HCT116 (cell line): ENCODE data around the gene NR2F6.

ENCODE experiments used
- CEBPB ChIP-seq: IDR thresholded peaks from 2 replicates; pipeline ENCODE4 v1.6.1; 2012; ENCODE audit warnings: low read depth
- EZH2 ChIP-seq: fragments of 200-600 bp; sonication (generic); IDR thresholded peaks from 2 replicates; pipeline ENCODE4 v1.6.1; 2017; ENCODE audit warnings: antibody characterized with exemption, mixed run types
- JUND ChIP-seq: IDR thresholded peaks from 2 replicates; pipeline ENCODE4 v1.6.1; 2012
- POLR2A ChIP-seq: IDR thresholded peaks from 2 replicates; pipeline ENCODE4 v1.7.0; 2011; ENCODE audit warnings: borderline replicate concordance; ENCODE audit not compliant: insufficient read depth, insufficient read length; ENCODE audit errors: extremely low read depth
- POLR2AphosphoS5 ChIP-seq: IDR thresholded peaks from 2 replicates; pipeline ENCODE4 v1.6.1; 2011; ENCODE audit warnings: mild to moderate bottlenecking, low read depth, low read length, moderate library complexity
- RAD21 ChIP-seq: IDR thresholded peaks from 2 replicates; pipeline ENCODE4 v1.6.1; 2012; ENCODE audit warnings: low read depth, mild to moderate bottlenecking
- SIN3A ChIP-seq: IDR thresholded peaks from 2 replicates; pipeline ENCODE4 v1.6.1; 2012; ENCODE audit warnings: low read depth
- SP1 ChIP-seq: IDR thresholded peaks from 2 replicates; pipeline ENCODE4 v1.6.1; 2012; ENCODE audit warnings: low read depth
- YY1 ChIP-seq: IDR thresholded peaks from 2 replicates; pipeline ENCODE4 v1.6.1; 2011; ENCODE audit warnings: low read length, low read depth, moderate library complexity, mild to moderate bottlenecking; ENCODE audit not compliant: insufficient replicate concordance; ENCODE audit errors: extremely low read depth
- ZNF274 ChIP-seq: fragments of 200-500 bp; sonication (Bioruptor generic); IDR thresholded peaks from 2 replicates; pipeline ENCODE4 v1.6.1; 2014; ENCODE audit warnings: mild to moderate bottlenecking, low read depth, low read length, inconsistent platforms
- TF ChIP-seq, protein P1 (sequence below), 3 experiments: fragments of 200-600 bp in 1 of 3; sonication (generic) in 1 of 3; IDR thresholded peaks in 2 of 3; conservative IDR thresholded peaks in 1 of 3; 2 replicates each; pipeline ENCODE4 v1.5.1; 2012 to 2017; ENCODE audit warnings: low read depth in 2 of 3, low read length in 2 of 3, antibody characterized with exemption in 1 of 3, borderline replicate concordance in 1 of 3, control low read depth in 1 of 3, mild to moderate bottlenecking in 1 of 3, mixed read lengths in 1 of 3, mixed run types in 1 of 3, moderate library complexity in 1 of 3; ENCODE audit not compliant: insufficient read depth in 1 of 3
- TF ChIP-seq, protein P2 (sequence below): IDR thresholded peaks from 2 replicates; pipeline ENCODE4 v1.6.1; 2012

DNA sequence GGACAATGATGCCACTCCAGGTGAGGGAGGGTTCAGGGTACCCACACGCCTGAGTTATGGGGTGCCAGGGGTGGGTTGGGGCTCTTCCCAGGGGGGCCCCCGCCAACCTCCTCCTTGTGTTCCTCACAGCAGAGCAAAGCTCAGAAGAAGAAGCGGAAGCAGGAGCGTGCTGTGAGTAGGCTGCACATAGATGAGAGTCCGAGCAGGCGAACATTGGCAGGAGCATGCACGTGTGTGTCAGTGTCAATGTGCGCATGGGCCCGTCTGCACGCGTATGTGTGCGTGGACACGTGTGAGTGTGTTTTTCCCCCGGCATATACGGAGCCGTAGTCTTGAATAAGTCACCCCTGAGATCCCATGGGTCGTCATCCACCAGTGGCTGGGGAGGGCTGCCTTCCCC, 43.0 kb downstream of the NR2F6 start:
- TF ChIP-seq POLR2A = no peak
- TF ChIP-seq RAD21 = no peak
- TF ChIP-seq POLR2AphosphoS5 = no peak
- TF ChIP-seq, protein P1, sequence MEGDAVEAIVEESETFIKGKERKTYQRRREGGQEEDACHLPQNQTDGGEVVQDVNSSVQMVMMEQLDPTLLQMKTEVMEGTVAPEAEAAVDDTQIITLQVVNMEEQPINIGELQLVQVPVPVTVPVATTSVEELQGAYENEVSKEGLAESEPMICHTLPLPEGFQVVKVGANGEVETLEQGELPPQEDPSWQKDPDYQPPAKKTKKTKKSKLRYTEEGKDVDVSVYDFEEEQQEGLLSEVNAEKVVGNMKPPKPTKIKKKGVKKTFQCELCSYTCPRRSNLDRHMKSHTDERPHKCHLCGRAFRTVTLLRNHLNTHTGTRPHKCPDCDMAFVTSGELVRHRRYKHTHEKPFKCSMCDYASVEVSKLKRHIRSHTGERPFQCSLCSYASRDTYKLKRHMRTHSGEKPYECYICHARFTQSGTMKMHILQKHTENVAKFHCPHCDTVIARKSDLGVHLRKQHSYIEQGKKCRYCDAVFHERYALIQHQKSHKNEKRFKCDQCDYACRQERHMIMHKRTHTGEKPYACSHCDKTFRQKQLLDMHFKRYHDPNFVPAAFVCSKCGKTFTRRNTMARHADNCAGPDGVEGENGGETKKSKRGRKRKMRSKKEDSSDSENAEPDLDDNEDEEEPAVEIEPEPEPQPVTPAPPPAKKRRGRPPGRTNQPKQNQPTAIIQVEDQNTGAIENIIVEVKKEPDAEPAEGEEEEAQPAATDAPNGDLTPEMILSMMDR (IDR thresholded peaks at IDR 0.05 in 2 of 3, conservative IDR thresholded peaks at IDR 0.05 in 1 of 3; ENCODE audit: borderline replicate concordance in 1 of 3, insufficient read depth in 1 of 3, low read depth in 2 of 3, low read length in 2 of 3) = no peak
- TF ChIP-seq ZNF274 = no peak
- TF ChIP-seq SIN3A = no peak
- TF ChIP-seq SP1 = no peak
- TF ChIP-seq EZH2 = no peak
- no peak for TF ChIP-seq YY1
- TF ChIP-seq, protein P2, sequence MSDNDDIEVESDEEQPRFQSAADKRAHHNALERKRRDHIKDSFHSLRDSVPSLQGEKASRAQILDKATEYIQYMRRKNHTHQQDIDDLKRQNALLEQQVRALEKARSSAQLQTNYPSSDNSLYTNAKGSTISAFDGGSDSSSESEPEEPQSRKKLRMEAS = no peak
- TF ChIP-seq JUND = no peak
- TF ChIP-seq CEBPB = no peak
